ENCODE data around the gene MYOCD.

MYOCD gene

DNA sequence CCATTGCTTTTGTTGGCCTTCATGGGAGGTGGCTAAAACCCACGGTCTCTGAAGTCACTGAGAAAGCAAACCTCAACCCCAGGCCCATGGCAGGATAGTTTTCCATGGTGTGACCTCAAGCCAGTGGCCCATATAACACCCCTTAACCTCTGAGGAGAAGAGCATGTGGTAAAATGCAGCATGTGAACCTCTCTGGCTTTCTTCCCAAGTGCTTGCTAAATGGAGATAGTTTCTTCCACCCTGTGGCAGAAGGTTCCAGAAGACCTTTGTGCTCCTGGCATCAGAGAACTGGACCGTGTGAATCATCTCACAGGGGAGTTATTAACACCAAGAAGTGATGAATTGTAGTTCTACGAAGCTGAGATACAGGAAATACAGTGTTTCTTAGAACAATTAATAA is 47.3 kb downstream of the MYOCD start:
- CTCF ChIA-PET = interaction anchor here (0.7 kb wide), 1 partner anchor 22 kb away, joined by 3 read pairs; no protein-coding TSS in a partner anchor
- Histone ChIP-seq H3K36me3 (ENCODE audit: control insufficient read depth in 2 of 2, insufficient read depth in 1 of 2, low read length in 2 of 2) (no peaks in the 10 kb centered on the region), H3K4me3 (ENCODE audit: low read depth, low read length) (no peak overlapping the region), H3K27ac (ENCODE audit: extremely low read depth, low read depth, low read length) (no peak overlapping the region), H3K9me3 (ENCODE audit: control insufficient read depth, insufficient read depth, low read depth, low read length) (no peaks in the 10 kb centered on the region), H3K4me1 (ENCODE audit: control insufficient read depth, insufficient read depth, low read length) (no peaks in the 10 kb centered on the region)
- no peak for TF ChIP-seq ZNF626 (tag by site-specific recombination; IDR thresholded peaks at IDR 0.05)
- no peak for TF ChIP-seq ZBTB1 (tag by site-specific recombination; IDR thresholded peaks at IDR 0.05)
- no peak for TF ChIP-seq ZNF558 (tag by site-specific recombination; IDR thresholded peaks at IDR 0.05)
- no peak for TF ChIP-seq ZNF335 (tag by site-specific recombination; conservative IDR thresholded peaks at IDR 0.05)
- POLR2A ChIA-PET = no interaction called here

GRCh38 chr17:12719948-12720347 is 54.3 kb downstream of the MYOCD start:
- no peaks in the 10 kb centered on the region for H3K4me1 ChIP-seq (ENCODE audit: control insufficient read depth, insufficient read depth, low read length)
- no peak overlapping the region for H3K27ac ChIP-seq (ENCODE audit: extremely low read depth, low read depth, low read length)
- ChIA-PET POLR2A (no interaction called here), CTCF (no interaction called here)
- no peak overlapping the region for H3K4me3 ChIP-seq (ENCODE audit: low read depth, low read length)
- H3K36me3 ChIP-seq (ENCODE audit: control insufficient read depth in 2 of 2, insufficient read depth in 1 of 2, low read length in 2 of 2) = no peaks in the 10 kb centered on the region
- H3K9me3 ChIP-seq (ENCODE audit: control insufficient read depth, insufficient read depth, low read depth, low read length) = no peaks in the 10 kb centered on the region
- no peak for TF ChIP-seq ZNF670 (tag by site-specific recombination; IDR thresholded peaks at IDR 0.05; ENCODE audit: low read depth)
- TF ChIP-seq PRDM2 (tag by site-specific recombination; IDR thresholded peaks at IDR 0.05; ENCODE audit: borderline replicate concordance) = no peak
- TF ChIP-seq, protein P1, sequence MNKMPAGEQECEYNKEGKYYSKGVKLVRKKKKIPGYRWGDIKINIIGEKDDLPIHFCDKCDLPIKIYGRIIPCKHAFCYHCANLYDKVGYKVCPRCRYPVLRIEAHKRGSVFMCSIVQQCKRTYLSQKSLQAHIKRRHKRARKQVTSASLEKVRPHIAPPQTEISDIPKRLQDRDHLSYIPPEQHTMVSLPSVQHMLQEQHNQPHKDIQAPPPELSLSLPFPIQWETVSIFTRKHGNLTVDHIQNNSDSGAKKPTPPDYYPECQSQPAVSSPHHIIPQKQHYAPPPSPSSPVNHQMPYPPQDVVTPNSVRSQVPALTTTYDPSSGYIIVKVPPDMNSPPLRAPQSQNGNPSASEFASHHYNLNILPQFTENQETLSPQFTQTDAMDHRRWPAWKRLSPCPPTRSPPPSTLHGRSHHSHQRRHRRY (tag by site-specific recombination; IDR thresholded peaks at IDR 0.05) = no peak
- TF ChIP-seq, protein P2, sequence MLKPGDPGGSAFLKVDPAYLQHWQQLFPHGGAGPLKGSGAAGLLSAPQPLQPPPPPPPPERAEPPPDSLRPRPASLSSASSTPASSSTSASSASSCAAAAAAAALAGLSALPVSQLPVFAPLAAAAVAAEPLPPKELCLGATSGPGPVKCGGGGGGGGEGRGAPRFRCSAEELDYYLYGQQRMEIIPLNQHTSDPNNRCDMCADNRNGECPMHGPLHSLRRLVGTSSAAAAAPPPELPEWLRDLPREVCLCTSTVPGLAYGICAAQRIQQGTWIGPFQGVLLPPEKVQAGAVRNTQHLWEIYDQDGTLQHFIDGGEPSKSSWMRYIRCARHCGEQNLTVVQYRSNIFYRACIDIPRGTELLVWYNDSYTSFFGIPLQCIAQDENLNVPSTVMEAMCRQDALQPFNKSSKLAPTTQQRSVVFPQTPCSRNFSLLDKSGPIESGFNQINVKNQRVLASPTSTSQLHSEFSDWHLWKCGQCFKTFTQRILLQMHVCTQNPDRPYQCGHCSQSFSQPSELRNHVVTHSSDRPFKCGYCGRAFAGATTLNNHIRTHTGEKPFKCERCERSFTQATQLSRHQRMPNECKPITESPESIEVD (tag by site-specific recombination; IDR thresholded peaks at IDR 0.05) = no peak
- TF ChIP-seq ZNF558 (tag by site-specific recombination; IDR thresholded peaks at IDR 0.05) = no peak
- no peak for TF ChIP-seq GLIS2 (tag by site-specific recombination; IDR thresholded peaks at IDR 0.05)
- TF ChIP-seq ZNF266 (tag by site-specific recombination; IDR thresholded peaks at IDR 0.05; ENCODE audit: low read depth) = no peak
- TF ChIP-seq PRDM1 (tag by site-specific recombination; IDR thresholded peaks at IDR 0.05) = no peak
- TF ChIP-seq, protein P3, sequence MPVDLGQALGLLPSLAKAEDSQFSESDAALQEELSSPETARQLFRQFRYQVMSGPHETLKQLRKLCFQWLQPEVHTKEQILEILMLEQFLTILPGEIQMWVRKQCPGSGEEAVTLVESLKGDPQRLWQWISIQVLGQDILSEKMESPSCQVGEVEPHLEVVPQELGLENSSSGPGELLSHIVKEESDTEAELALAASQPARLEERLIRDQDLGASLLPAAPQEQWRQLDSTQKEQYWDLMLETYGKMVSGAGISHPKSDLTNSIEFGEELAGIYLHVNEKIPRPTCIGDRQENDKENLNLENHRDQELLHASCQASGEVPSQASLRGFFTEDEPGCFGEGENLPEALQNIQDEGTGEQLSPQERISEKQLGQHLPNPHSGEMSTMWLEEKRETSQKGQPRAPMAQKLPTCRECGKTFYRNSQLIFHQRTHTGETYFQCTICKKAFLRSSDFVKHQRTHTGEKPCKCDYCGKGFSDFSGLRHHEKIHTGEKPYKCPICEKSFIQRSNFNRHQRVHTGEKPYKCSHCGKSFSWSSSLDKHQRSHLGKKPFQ (tag by site-specific recombination; IDR thresholded peaks at IDR 0.05) = no peak
- TF ChIP-seq ZNF2 (tag by site-specific recombination; IDR thresholded peaks at IDR 0.05) = no peak
- no peak for TF ChIP-seq ZBTB48 (tag by site-specific recombination; IDR thresholded peaks at IDR 0.05)
- no peak for TF ChIP-seq ZNF24 (tag by site-specific recombination; IDR thresholded peaks at IDR 0.05)
- TF ChIP-seq, protein P4, sequence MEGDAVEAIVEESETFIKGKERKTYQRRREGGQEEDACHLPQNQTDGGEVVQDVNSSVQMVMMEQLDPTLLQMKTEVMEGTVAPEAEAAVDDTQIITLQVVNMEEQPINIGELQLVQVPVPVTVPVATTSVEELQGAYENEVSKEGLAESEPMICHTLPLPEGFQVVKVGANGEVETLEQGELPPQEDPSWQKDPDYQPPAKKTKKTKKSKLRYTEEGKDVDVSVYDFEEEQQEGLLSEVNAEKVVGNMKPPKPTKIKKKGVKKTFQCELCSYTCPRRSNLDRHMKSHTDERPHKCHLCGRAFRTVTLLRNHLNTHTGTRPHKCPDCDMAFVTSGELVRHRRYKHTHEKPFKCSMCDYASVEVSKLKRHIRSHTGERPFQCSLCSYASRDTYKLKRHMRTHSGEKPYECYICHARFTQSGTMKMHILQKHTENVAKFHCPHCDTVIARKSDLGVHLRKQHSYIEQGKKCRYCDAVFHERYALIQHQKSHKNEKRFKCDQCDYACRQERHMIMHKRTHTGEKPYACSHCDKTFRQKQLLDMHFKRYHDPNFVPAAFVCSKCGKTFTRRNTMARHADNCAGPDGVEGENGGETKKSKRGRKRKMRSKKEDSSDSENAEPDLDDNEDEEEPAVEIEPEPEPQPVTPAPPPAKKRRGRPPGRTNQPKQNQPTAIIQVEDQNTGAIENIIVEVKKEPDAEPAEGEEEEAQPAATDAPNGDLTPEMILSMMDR (tag by site-specific recombination; IDR thresholded peaks at IDR 0.05) = no peak
- no peak for TF ChIP-seq ZXDB (tag by site-specific recombination; IDR thresholded peaks at IDR 0.05)
- no peak for TF ChIP-seq ZNF555 (tag by site-specific recombination; conservative IDR thresholded peaks at IDR 0.05)
